WTC11 (cell line): ENCODE measurements around the gene CSPG4.

ENCODE experiments used
- ATF3 ChIP-seq: sonication (generic); formaldehyde crosslinking; conservative IDR thresholded peaks from 2 replicates; pipeline ENCODE4 v1.8.1; 2022; ENCODE audit warnings: mild to moderate bottlenecking, missing genetic modification reagents
- CBFB ChIP-seq: sonication (generic); formaldehyde crosslinking; IDR thresholded peaks from 2 replicates; pipeline ENCODE4 v1.8.1; 2022; ENCODE audit warnings: mild to moderate bottlenecking, low read depth, missing genetic modification reagents
- CTCF ChIP-seq: fragments of 200-600 bp; IDR thresholded peaks from 2 replicates; pipeline ENCODE4 v1.8.0; 2022; ENCODE audit warnings: antibody characterized with exemption
- ESRRA ChIP-seq: sonication (generic); formaldehyde crosslinking; IDR thresholded peaks from 2 replicates; pipeline ENCODE4 v1.8.1; 2022; ENCODE audit warnings: mild to moderate bottlenecking, missing genetic modification reagents, borderline replicate concordance
- JUN ChIP-seq: sonication (generic); formaldehyde crosslinking; IDR thresholded peaks from 2 replicates; pipeline ENCODE4 v1.8.0; 2023; ENCODE audit warnings: mild to moderate bottlenecking, missing genetic modification reagents
- MAX ChIP-seq: sonication (generic); formaldehyde crosslinking; IDR thresholded peaks from 2 replicates; pipeline ENCODE4 v1.8.0; 2022; ENCODE audit warnings: mild to moderate bottlenecking, missing genetic modification reagents
- MLX ChIP-seq: sonication (generic); formaldehyde crosslinking; IDR thresholded peaks from 2 replicates; pipeline ENCODE4 v1.8.1; 2023; ENCODE audit warnings: mild to moderate bottlenecking, missing genetic modification reagents, moderate library complexity
- NR1H2 ChIP-seq: sonication (generic); formaldehyde crosslinking; IDR thresholded peaks from 2 replicates; pipeline ENCODE4 v1.9.0; 2021; ENCODE audit warnings: mild to moderate bottlenecking, moderate library complexity, missing genetic modification reagents
- PRDM15 ChIP-seq: sonication (generic); formaldehyde crosslinking; IDR thresholded peaks from 2 replicates; pipeline ENCODE4 v1.8.0; 2022; ENCODE audit warnings: missing genetic modification reagents
- USF2 ChIP-seq: sonication (generic); formaldehyde crosslinking; IDR thresholded peaks from 2 replicates; pipeline ENCODE4 v1.8.1; 2023; ENCODE audit warnings: mild to moderate bottlenecking, missing genetic modification reagents, moderate library complexity
- ZNF317 ChIP-seq: sonication (generic); formaldehyde crosslinking; IDR thresholded peaks from 2 replicates; pipeline ENCODE4 v1.8.1; 2023; ENCODE audit warnings: low read depth, mild to moderate bottlenecking, moderate library complexity, missing genetic modification reagents, borderline replicate concordance

- TF ChIP-seq CTCF (no peak), ZNF317 (no peak), ESRRA (no peak), USF2 (no peak), ATF3 (CRISPR knock-in tag) (no peak), JUN (CRISPR knock-in tag) (no peak), PRDM15 (CRISPR knock-in tag) (no peak), MLX (no peak), NR1H2 (no peak), CBFB (CRISPR knock-in tag) (no peak), MAX (CRISPR knock-in tag) (no peak)
These were observed 65.7 kb downstream of the CSPG4 start for GRCh38 chr15:75646944-75647364.
